HG02852 (cell line): Measurements from ENCODE around the gene GJA5.

ENCODE experiments used
- ATAC-seq: cut with Tn5 transposase; IDR thresholded peaks from one replicate; pipeline ENCODE4 v1.9.1; 2021; ENCODE audit warnings: mild to moderate bottlenecking, moderate library complexity; ENCODE audit not compliant: unreplicated experiment

Gene GJA5

GRCh38 chr1:147729315-147729714 is 31.1 kb downstream of the GJA5 start:
- no peak for ATAC-seq

DNA sequence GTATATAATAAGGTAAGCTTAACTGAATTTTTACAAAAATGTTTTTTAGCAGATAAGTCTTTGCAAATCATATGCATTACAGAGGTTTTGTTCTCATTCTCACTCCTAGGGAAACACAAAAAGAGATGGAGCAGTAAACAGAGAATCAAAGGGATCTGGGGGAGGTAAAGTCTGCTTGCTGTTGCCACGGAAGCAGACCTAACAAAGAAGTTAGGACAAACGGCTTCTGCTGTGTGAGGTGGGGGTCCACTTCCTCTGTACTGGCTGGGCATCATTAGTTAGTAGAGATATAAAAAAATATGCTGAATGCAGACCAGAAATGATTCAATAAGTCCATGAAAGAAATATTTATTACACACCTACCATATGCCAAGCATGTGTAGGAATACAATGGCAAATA is 34.2 kb downstream of the GJA5 start:
- ATAC-seq, result no peak

DNA sequence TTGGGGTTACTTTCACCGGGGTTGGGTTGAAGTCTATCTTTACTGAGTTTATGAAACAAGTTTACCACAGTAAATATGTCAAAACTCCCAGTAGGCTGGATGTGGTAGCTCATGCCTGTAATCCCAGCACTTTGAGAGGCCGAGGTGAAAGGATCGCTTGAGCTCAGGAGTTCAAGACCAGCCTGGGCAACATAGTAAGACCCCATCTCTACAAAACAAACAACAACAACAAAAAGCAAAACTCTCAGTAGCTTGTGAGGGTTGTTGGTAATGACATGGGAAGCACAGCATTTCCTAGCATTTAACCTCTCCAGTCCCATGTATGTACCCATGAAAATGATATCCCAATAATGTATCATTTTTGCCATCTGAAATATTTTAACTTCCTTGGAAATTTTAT is 34.7 kb downstream of the GJA5 start:
- ATAC-seq, result no peak

GRCh38 chr1:147723691-147724323 is 36.6 kb downstream of the GJA5 start:
- no peak for ATAC-seq

DNA sequence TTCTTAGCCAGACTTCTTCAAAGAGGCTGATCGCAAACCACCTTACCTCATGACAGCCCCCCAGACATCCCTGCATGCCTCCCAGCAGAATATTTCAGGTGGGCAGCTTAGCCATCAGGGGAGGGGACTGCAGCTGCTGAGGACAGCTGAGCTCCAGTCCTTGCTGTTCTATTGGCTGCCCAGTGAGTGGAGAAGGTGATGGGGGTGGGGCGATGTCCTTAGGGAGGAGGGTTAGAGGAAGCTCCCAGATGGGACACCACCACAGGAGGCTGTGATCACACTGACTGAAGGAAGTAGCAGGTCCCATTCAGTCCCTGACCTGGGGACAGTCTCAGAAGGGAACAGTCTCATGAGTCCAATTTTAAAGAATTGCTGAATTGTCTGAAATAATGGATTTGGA is 38.3 kb downstream of the GJA5 start:
- ATAC-seq, result no peak

- ATAC-seq, result no peak
Measured at GRCh38 chr1:147721716-147722115, 38.7 kb downstream of the GJA5 start.

GRCh38 chr1:147720557-147720956 is 39.8 kb downstream of the GJA5 start:
- ATAC-seq, result no peak

GRCh38 chr1:147719711-147720225 is 40.6 kb downstream of the GJA5 start:
- ATAC-seq, result no peak

- ATAC-seq, result no peak
Measured at GRCh38 chr1:147719029-147719698, 41.2 kb downstream of the GJA5 start.

- ATAC-seq, result no peak
Measured at GRCh38 chr1:147717706-147718097, 42.7 kb downstream of the GJA5 start.

DNA sequence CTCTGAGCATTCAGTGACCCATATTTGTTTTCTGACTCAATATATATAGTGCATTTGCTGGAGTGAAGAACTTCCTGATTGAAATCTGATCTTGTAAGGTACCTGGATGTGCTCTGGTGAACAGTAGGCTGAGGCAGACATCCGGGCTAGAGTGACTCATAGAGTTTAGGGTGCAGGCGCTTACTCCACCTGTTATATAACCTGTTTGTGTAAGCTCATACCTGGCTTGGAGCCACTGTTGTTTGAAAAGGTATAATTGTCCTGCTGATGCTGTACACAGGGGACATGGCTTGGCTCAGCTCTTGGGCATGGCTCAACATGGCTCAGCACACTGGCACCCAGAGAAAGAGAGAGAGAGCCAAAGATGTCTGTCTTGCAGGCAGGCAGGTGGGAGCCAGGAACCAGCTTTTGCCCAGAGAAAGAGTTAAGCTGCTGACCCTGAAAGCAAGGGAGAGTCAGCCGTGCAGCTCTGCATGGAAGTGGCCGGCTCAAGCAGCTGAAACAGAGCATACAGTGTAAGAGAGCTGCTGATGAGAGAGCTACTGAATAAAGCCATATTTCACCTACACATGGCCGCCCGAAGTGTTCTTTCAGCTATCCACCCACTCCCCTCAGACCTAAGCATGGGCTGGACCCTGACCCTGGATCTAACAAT is 43.2 kb downstream of the GJA5 start:
- ATAC-seq, result no peak

- no peak for ATAC-seq
Measured at GRCh38 chr1:147712605-147713004, 47.8 kb downstream of the GJA5 start.
